Left colon (tissue), 2 donors: ENCODE results near the gene DISP3. TPM values are rescaled to one million over a fixed set of nuclear protein-coding genes. Genes with fewer than 3 reads are reported as not detected.
"Not testable (repeated sequence)": the region's sequence is repeated elsewhere in the genome, so short reads cannot be mapped to it uniquely, and the experiment has no call there.

Source experiments
- ATAC-seq: fragments of 200-7000 bp; cut with Tn5 transposase; one replicate; pipeline ENCODE4 v1.9.1; 2020; ENCODE audit warnings: mild to moderate bottlenecking, moderate library complexity
- DNase-seq, 2 donors: peaks; one replicate each; pipeline ENCODE4 v3.0.0-alpha.2; 2020
- intact Hi-C, 2 donors: fragments of 100-400 bp; cut with DNase I in 1 of 2; cut with micrococcal nuclease in 1 of 2; formaldehyde crosslinking; loops; one replicate each; pipeline versions ENCODE4 v1.11.2 to v1.14.0; 2022; cut with DNase I, micrococcal nuclease
- total RNA-seq, 2 donors: library from RNA; stranded (reverse); fragmentation: NEBNext Ultra II Directional; extraction: Animal tissue kit (Norgen Biotek cat#: 25700); gene quantifications; one replicate each; pipeline ENCODE4 v1.2.1, GENCODE V29; 2021
- donor health status: DM: no; HTN: no; CAD: no.
- donor health status: DM: yes; HTN: yes; CAD: no.

Gene DISP3
- total RNA-seq, 2 donors from 2014 or later = 0.18 to 0.31 TPM

DNA sequence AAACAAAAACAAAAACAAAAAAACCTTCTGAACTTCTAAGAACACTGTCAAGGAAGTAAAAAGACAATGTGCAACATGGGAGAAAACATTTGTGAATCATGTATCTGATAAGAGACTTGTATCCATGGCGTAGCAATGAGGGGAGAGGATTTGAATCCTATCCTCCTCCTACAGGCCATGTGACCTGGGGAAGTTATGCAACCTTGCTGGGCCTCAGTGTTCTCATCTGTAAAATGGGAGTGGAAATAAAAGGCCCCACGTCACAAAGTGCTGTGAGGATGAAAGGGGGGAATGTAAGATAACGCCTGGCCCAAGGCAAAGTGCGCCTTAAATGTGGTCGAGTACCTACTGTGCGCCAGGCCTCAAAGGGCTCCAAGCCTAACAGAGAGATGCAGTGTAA, 83.7 kb downstream of the DISP3 start:
- intact Hi-C loops = no loop called here
- ATAC-seq (no peak), DNase-seq (no peak)

DNA sequence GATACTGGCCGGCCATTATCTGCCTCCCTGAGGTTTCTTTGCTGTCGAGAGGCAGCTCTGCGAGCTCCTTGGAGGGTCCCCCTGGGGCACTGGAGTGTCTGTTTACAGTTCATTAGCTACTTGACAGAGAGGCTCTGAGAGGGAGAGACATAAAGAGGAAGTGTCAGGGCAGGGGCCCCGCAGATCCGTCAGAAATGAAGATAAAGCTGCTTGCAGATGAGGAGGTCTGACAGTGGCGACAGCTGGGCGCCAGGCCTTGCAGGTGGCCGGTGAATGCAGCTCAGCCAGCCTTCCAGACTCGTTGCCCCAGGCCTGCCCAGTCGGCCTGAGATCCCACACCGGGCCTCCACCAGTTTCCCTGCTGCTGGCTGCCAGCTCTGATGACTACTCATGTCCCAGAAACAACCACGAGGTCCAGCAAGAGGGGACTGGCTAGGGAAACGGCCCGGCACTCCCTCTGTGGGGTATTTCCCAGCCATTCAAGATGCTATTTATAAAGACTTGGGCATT, 84.7 kb downstream of the DISP3 start:
- intact Hi-C loops = no loop called here
- no peak for ATAC-seq
- DNase-seq = no peak

DNA sequence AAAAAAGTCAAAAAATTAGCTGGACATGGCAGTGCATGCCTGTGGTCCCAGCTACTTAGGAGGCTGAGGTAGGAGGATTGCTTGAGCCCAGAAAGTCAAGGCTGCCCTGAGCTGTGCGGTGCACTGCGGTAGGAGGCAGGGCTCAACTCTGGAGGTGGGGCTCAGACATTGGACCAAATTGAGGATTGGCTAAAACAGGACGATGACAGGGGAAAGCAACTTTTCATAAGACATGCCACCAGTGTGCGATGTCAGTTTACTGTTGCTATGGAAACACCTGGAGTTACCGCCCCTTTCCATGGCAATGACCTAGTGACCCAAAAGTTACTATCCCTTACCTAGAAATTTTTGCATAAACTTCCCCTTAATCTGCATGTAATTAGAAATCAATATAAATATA, 85.3 kb downstream of the DISP3 start:
- no peak for DNase-seq
- no peak for ATAC-seq
- intact Hi-C loops = no loop called here

DNA sequence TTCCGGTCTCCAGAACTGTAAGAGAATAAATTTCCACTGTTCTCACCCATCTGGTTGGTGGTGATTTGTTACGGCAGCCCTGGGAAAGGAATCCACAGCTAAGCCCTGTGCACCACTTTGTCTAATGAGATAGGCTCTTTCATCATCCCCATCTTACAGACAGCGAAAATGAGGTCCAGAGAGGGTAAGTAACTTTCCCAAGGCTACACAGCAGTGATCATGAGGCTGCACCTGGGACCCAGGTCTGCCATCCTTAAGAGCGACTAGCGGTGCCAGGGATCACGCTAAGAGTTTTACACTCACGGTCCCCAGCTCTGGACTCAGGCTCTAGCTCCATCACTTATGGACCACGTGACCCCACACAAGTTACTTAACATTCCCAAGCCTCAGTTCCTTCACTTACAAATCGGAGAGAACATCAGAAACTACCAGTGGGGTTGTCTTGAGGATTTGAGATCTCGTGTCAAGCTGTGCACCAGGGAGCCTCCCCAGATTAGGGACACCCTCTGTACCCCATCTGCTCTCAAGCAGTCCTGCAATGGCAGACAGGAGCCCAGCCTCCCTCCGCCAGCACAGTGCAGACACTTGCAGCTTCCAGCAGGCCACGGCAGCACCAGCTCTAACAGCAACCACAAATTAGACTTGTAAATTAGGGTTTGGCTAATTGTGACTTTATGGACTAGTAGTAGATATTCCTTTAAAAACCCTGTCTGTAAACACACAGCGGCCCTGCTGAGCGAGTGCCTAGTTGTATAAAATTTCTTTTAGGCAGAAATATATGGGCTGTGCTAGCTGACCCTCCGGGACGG, 87.3 kb downstream of the DISP3 start:
- no peak for ATAC-seq
- intact Hi-C loops = no loop called here
- DNase-seq = no peak

DNA sequence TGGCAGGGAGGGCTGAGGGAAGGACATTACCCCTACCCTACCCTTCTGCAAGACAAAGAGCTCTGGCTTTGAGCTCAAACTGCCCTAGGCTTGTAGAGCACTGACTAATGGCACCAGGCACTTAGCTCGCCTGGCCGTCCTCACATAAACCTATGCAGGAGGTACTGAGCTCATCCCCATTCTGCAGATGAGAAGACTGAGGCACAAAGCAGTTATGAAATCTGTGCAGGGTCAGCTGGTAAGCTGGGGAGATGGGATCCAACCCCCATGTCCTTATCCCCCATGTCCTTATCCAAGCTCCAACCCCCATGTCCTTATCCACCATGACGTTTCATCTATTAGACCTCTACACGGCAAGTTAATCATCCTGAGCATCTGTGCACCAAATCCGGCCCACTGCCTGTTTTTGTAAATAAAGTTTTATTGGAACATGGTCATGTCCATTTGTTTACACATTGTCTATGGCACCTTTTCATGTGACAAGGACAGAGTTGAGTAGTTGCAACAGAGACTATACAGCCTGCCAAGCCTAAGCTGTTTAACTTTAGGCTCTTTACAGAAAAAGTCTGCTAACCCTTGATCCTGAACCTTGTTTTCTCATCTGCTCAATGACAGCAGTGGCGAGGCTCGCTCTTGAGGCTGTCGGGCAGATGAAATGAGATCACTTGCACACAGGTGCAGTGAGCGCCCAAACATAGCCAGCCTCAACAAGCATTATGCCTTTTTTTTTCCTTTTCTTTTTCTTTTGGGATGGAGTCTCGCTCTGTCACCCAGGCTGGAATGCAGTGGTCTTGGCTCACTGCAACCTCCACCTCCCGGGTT, 88.5 kb downstream of the DISP3 start:
- ATAC-seq (no peak), DNase-seq (no peak)
- intact Hi-C loops = no loop called here

DNA sequence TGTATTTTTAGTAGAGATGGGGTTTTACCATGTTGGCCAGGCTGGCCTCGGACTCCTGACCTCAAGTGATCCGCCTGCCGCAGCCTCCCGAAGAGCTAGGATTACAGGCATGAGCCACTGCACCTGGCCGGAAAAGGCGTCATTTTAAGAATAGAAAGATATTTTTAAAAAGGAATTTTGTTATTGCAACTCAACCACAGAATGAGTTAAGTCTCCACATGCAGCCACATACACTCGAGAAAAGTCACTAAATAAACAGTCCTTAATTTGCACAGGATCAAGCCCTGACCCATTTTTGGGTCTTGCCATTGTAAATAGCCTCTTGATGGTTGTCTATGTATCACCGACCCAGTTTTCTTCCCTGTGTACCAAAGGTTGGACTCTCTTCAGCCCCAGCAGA, 89.7 kb downstream of the DISP3 start:
- DNase-seq = no peak
- no peak for ATAC-seq
- intact Hi-C loops = no loop called here

- no peak for DNase-seq
- ATAC-seq = no peak
- intact Hi-C loops = no loop called here
Observed at GRCh38 chr1:11569551-11569950, 90.6 kb downstream of the DISP3 start.

DNA sequence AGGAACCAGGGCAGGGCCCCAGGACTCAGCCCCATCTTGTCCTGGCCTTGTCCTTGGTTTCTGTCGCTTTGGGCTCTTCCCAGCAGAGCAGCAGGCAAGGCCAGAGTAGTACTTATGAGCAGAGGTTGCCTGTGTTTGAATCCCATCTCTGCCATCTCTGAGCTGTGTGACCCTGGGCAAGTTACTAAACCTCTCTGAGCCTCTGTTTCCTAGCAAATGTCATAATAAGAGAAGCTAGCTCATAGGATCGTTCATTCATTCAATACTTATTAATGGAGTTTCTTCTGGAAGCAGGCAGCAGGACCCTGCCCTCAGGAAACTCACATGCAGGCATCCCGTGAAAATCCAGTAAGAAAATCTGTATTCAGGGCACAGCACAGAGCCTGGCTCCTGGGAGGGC, 91.0 kb downstream of the DISP3 start:
- ATAC-seq (no peak), DNase-seq (no peak)
- intact Hi-C loops = no loop called here

DNA sequence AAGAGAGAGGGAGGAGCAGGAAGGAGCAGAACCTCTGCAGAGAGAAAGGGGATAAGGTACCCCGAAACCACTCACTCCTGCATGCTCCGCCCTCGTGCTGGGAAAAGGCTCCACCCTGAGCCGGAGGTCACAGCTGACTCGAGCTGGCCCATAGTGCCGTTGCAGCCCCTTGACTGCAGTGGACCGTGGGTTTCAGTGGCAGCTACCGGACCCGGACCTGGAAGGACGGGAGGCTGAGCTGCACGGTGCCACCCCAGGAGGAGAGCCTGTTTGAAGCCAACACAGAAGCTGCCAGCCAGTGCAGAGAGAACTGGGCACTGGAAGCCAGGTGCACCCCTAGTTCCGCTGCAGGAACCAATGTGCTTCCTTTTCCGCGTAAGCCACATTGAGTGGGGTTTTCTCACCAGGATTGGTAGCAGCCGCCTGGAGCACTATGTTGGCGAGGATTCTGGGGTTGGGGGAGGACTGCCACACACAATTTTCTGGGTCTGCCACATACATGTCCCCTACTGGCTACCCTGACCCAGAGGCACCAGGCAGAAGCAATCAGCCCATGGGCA, 91.9 kb downstream of the DISP3 start:
- intact Hi-C loops = no loop called here
- DNase-seq (no peak), ATAC-seq (no peak)

DNA sequence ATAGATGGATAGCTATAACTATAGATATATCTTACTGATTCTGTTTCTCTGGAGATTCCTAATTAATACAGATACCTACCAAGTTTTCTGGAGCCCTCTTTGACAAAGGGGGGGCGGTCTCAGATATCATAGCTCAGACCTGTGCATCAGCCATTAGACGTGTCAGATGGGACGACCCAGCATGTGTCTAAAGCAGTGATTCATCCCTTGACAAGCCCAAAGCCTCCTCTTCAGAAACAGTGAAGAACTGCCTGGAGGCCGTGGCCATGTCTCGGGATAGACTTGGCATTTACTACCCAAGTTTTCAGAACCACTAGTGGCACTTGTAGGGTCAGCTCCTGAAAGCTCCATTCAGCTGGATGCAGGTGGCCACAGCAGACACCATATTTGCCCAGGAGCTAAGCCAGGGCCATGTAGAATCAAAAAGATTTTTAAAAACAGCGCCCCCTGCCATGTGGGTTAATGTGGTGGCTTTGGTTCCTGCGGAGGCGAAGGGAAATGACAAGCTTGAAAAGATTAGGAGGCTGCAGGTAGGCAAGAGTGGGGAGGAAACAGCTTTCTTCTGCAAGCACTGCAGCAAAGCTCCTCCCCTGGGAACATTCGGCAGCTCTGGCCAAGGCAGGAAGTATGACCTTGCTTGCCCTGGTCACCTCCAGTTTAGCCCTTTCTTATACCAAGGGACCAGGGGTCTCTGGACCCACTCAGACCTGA, 93.1 kb downstream of the DISP3 start:
- ATAC-seq (no peak), DNase-seq (no peak)
- intact Hi-C loops = no loop called here

DNA sequence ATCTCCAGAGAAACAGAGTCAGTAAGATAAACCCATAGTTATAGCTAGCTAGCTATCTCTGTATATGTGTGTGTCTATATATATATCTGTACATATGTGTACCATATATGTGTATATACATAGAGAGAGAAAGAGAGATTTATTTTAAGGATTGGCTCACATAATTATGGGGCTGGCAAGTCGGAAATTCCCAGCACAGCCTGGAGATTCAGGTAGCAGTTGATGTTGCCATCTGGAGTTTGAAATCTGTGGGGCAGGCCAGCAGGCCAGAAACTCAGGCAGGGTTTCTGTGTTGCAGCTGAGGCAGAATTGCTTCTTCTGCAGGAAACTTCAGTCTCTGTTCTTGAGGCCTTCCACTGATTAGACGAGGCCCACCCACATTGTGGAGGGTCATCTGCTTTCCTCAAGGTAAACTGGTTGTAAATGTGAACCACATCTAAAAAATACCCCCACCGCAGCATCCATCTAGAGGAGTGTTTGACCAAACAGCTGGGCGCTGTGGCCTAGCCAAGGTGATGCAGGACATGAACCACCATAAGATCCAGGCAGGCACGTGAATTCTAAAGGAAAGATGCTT, 94.2 kb downstream of the DISP3 start:
- ATAC-seq = no peak
- DNase-seq = no peak
- intact Hi-C loops = no loop called here

- intact Hi-C loops = no loop called here
- ATAC-seq = no peak
- DNase-seq = no peak
Observed at GRCh38 chr1:11575553-11575952, 96.6 kb downstream of the DISP3 start.

GRCh38 chr1:11576109-11576875, 97.3 kb downstream of the DISP3 start:
- ATAC-seq = no peak
- intact Hi-C loops = no loop called here
- DNase-seq = no peak

DNA sequence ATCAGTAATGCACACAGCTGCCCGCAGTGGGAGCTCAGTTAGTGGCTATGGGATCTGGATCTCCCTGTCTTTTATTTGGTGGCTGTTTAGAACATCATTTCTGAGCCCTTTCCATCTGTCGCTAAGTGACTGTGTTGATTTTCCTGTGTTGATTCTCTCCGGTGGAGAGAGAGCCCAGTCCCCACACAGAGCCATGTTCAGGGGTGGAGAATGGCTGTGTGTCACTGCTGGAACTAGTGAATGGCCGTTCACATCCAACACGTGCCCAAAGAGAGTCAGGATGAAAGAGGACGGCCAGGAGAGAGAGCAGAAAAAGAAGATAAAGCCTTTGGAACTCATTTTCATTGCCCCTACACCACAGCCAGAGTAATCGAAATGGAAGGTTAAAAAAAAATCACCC, 99.0 kb downstream of the DISP3 start:
- intact Hi-C loops = no loop called here
- ATAC-seq = no peak

GRCh38 chr1:11579506-11579905, 100.6 kb downstream of the DISP3 start:
- no peak for ATAC-seq
- intact Hi-C loops = no loop called here

More for the DNA sequence above, 99.0 kb downstream of the DISP3 start:
- no peak for DNase-seq

DNA sequence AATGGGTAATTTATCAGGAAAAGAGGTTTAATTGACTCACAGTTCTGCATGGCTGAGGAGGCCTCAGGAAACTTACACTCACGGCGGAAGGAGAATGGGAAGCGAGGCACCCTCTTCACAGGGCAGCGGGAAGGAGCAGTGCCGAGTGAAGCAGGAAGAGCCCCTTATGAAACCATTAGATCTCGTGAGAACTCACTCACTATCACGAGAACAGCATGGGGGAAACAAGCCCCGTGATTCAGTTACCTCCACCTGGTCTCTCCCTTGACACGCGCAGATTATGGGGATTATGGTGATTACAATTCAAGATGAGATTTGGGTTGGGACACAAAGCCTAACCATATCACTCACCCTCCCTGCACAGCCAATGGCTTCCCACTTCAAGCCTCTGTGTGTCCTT, 101.1 kb downstream of the DISP3 start:
- ATAC-seq, DNase-seq: not testable (repeated sequence)

More at GRCh38 chr1:11579506-11579905, 100.6 kb downstream of the DISP3 start:
- no peak for DNase-seq

GRCh38 chr1:11581445-11581991, 102.6 kb downstream of the DISP3 start:
- ATAC-seq = no peak
- DNase-seq = no peak
- intact Hi-C loops = no loop called here

More for the DNA sequence above, 101.1 kb downstream of the DISP3 start:
- intact Hi-C loops = not testable (repeated sequence)

DNA sequence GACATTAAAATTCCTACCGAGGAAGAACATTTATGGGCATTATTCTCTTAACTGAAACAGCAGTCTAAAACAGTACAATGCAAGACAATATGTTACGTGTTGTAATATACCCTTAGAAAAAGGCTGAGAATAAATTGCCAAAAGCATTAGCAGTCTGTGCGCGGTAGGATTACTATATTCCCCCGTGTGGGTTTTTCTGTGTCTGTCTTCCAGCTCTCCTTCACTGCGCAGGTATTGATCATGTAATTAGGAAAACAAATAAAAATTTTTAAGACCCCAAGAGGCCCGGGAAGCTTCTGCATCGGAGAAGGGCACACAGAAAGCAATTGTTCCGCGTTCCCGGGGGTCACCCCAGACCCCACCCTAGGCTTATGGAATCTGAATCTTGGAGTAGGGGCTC, 106.4 kb downstream of the DISP3 start:
- ATAC-seq (no peak), DNase-seq (no peak)
- intact Hi-C loops = no loop called here
